Loucy (cell line): ENCODE measurements around the gene RANBP2.
"Not testable (repeated sequence)": the region's sequence is repeated elsewhere in the genome, so short reads cannot be mapped to it uniquely, and the experiment has no call there.

Source experiments
- EZH2phosphoT487 ChIP-seq: fragments of 200-600 bp; IDR thresholded peaks from 2 replicates; pipeline ENCODE4 v1.6.1; 2018; ENCODE audit warnings: antibody characterized with exemption, mild to moderate bottlenecking, moderate library complexity, borderline replicate concordance
- TF ChIP-seq, protein P1 (sequence below): fragments of 200-600 bp; sonication (generic); conservative IDR thresholded peaks from 2 replicates; pipeline ENCODE4 v1.5.1; 2014; ENCODE audit warnings: mild to moderate bottlenecking, antibody characterized with exemption, low read length

- TF ChIP-seq, protein P1, sequence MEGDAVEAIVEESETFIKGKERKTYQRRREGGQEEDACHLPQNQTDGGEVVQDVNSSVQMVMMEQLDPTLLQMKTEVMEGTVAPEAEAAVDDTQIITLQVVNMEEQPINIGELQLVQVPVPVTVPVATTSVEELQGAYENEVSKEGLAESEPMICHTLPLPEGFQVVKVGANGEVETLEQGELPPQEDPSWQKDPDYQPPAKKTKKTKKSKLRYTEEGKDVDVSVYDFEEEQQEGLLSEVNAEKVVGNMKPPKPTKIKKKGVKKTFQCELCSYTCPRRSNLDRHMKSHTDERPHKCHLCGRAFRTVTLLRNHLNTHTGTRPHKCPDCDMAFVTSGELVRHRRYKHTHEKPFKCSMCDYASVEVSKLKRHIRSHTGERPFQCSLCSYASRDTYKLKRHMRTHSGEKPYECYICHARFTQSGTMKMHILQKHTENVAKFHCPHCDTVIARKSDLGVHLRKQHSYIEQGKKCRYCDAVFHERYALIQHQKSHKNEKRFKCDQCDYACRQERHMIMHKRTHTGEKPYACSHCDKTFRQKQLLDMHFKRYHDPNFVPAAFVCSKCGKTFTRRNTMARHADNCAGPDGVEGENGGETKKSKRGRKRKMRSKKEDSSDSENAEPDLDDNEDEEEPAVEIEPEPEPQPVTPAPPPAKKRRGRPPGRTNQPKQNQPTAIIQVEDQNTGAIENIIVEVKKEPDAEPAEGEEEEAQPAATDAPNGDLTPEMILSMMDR, result not testable (repeated sequence)
- not testable (repeated sequence) for TF ChIP-seq EZH2phosphoT487
These were observed 2.3 kb upstream of the RANBP2 start for GRCh38 chr2:108716971-108717370.
